GM18508 (cell line): ENCODE data around the gene MAGI2.

Experiments
- ATAC-seq: cut with Tn5 transposase; IDR thresholded peaks from one replicate; pipeline ENCODE4 v1.9.1; 2021; ENCODE audit warnings: moderate number of reproducible peaks; ENCODE audit not compliant: insufficient read depth, unreplicated experiment

Gene MAGI2

DNA sequence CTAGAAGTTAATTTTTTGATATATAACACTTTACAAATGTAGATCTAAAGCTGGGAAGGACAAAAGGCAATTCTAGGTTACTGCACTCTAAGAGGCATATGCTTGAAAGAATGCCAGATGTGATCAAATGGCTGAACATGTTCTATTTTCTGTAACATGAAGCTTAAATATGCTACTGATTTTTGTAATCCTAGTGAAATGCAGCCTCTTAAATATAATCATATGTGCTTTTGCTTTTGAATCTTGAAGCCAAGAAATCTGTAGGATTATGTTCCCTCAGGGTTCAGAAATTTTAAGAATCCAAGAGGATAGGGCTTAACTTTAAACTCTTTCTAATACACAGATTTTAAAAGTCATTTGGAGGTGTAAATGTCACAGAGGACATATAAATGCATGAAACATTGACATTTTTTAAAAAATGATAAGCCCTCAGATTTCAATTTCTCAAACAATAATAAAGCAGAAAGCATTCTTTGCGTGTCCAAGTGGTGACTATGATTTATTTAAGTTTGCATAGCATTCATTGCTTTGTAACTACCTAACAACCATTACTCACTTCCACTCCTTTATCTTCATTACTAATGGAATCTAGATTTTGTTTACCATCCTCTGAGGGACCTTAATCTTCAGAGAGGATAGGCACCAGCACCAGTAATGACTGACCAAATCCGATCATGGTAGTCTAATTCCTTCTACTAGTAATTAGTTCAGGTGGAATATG, 170.4 kb downstream of the MAGI2 start:
- no peak for ATAC-seq

DNA sequence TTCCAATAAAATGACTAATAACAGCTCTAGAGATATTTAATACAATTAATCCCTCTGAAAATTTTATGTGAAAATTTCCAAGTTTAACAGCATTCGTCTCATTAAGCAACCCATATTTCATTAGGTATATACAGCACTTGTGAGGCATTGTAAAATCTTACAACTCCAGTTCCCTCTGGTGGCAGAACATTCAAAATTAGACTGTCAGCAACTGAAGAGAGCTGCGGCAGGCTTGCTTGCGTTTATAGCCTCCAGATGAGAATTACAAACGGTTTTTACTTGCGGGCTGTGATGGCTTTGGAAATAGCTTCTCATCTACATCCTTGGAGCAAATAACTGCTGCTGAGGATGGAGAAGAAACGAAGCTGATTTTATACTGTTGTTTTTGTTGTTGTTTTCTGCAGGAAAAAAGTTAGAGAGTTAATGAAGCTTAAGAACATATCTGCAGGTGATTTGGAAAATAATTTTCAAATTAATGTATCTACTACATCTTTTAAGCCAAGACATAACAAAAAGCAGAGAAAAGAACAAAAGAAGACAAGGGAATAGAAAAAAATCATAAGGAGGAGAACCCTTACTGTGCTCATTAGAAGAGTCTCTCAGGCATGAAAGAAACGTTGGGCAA, 171.3 kb downstream of the MAGI2 start:
- ATAC-seq = no peak

DNA sequence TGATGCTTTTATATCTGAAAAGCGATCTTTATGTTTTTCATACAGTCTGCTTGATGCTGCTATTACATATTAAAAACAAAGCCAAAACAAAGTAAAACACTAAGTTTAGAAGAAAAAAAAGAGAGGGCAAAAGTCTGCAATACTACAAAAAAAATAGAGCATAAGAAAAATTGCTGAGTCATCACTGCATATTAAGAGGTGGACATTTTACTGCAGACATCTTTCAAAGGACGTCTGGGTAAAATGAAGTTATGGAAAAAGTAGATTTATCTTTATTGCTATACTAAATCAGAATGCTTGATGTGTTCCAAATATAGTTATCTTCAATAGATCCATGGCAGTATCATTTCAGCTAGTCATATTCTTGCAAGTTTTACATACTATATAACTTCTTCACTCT, 172.0 kb downstream of the MAGI2 start:
- ATAC-seq = no peak

DNA sequence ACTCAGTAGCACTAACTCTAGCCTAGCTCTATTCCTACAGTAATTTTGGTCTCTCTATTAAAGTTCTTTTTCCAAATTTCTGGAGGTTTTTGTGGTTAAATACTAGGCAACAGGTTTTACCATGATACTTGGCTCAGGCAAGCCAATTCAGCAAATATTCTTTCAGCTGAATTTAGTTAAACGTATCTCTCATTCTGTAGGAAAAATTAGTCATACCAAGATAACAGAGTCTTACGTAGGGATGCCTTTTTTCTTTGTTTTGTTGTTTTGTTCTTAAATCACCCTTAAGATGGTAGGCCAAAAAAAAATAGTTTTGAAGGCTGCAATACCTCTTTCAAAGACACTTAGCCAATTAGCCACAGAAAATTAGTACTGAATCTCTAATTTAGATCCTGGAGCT, 180.5 kb downstream of the MAGI2 start:
- no peak for ATAC-seq

DNA sequence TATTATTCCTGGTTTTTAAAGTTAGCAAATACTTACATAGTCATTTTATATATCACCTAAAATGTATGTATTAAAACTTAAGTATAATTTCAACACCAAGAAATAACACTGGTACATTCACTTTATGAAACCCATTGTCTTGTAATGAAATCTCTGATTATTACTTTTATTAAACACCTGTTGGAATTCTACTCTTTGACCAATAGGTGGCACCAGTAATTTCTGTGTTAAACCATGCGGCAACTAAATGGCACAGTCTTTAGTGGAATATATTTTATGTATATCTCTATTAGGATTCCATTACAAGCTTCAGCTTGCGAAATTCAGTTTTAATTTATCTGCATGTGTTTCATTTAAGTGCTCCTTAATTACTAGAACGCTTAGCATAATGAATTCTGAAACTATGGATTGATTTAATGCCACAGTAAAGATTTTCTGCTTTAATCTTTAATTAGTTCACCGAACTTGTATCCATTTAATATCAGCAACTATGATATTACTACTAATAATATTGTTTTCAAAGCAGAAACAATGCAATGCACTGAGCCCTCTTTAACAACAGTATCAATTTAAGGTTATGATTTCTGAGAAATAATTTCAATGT, 181.3 kb downstream of the MAGI2 start:
- ATAC-seq = peak; percentile 93

DNA sequence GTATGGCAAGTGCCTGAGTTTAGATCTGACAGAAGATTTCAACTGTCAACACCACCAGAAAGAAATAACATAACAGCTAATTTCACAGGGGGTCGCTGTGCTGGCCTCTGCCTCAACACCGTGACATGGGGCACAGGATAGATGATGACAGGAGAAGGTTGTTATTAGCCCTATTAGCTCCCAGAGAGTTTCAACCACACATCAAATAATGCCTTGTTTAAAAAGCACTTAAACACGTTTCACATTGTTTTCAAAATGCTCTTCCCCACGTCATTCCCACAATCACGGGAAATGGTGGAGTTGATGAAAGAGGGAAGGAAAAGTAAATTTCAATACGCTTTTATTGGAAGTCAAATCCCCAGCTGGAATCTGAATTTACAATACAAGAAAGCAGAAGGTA, 184.7 kb downstream of the MAGI2 start:
- ATAC-seq = no peak

DNA sequence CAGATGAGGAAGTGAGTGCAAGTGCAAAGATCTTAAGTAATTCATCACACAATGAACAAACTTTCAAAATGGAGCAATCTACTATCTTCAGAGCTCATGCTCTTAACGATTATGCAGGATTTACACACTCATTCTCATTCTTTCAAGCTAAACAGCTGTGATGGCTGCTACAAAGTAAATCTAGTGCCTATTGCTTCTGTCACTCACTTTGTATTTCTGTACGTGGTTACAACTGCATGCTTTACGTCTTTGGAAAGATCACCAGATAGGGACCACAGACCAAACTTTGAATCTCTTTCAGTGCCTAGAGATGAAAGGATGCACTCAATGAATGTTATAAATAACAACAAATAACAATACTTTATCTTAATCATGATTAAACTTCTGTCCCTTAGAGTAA, 194.6 kb downstream of the MAGI2 start:
- ATAC-seq = no peak

DNA sequence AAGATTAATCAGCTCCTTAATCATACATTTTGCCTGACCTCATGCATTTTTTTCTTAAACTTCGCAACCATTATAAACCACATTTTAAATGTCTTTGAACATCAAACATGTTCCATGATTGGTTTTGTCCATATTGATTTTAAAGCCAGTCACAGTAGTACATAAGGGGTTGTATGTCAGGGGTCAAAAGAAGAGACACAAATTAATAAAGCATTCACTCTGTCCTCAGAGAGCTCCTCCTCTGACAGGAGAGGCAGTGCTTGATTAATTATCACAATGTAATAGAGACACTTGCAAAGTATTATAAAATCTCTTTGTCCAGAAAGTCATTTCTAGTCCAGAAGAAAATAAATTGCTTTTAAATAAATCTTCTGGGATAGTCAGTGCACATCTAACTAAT, 195.5 kb downstream of the MAGI2 start:
- ATAC-seq = no peak

DNA sequence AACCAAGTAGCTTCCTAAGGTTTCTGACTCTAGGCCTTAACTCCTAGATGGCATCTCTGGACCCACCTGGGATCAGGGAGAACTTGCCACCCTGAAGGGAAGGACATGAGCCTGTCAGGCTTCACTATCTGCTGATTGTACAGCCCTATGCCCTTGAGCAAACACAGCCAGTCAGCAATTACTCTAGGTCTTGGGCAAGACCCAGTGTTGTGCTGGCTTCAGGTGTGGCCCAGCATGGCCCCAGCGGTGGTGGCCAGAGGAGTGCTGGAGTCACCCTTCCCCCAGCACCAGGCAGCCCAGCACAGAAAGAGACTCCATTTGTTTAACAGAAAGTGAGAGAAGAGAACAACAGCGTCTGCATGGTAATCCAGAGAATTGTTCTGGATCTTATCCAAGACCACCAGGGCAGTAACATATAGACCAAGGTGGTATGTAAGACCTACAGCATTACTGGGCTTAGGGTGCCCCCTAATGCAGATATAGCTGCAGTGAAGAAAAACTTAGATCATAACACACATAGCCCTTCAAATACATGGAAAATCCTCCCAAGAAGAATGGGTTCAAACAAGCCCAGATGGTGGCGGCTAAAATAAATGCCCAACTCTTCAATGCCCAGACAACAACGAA, 207.7 kb downstream of the MAGI2 start:
- ATAC-seq = no peak

DNA sequence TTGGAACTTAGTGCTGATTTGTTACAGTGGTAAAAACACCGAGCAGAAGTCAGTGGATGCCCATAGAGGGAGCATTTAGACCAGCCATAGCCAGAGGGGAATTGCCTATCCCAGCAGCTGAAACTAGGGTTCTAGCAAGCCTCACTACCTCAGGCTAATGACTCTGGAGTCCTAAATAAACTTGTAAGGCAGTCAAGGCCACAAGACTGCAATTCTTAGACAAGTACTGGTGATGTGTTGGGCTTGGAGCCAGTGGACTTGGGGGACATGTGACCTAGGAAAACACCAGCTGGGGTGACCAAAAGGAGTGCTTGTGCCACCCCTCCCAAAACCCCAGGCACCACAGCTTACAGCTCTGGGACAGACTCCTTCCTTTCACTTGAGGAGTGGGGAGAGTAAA, 209.0 kb downstream of the MAGI2 start:
- ATAC-seq = no peak

DNA sequence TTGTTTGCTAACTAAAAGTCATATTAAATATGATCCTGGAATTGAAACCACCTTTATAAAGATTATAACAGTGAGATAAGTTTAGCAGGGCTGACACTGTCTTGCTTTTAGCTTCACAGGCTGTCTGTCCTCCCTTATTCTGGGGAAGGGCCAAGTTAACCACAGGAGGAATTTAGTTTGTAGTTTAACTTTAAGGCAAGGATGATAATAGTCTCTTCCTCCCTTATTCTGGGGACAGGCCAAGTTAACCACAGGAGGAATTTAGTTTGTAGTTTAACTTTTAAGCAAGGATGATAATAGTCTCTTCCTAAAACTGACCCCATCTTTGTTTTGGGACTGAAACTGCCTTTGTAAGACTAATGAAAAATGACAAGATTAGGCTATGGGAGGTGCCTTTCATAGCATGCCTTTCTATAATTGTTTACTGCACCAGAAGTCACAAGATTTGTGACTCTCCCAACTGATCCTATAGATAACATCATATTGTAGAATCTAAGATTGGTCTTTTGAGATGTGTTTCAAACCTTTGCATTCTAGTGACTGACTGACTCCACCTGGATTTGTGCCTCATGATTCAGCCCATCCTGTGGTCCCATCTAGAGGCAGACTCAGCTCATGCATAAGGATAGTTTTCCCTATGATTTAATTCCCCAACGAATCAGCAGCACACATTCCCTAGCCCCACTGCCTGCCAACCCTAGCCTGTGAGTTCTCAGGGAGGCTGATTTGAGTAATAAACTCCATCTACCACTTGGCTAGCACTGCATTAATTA, 212.0 kb downstream of the MAGI2 start:
- no peak for ATAC-seq

DNA sequence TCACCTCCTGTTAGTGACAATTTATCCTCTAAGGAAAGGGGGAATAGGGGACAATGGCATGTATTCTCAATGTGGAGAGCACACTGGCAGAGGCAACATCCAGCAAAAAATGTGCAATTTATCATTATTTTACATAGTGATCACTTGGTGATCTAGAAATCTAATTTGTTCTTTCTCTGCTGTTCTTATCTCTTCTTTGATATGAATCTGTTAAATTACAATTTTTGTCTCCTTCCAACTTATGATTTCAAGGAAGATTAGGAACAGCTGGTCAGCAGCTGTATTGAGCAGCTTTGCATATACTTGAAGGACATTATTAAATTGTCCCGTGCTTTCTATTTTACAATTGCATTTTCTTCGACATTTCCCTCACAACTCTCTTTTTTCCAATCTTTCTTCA, 213.1 kb downstream of the MAGI2 start:
- ATAC-seq = no peak

DNA sequence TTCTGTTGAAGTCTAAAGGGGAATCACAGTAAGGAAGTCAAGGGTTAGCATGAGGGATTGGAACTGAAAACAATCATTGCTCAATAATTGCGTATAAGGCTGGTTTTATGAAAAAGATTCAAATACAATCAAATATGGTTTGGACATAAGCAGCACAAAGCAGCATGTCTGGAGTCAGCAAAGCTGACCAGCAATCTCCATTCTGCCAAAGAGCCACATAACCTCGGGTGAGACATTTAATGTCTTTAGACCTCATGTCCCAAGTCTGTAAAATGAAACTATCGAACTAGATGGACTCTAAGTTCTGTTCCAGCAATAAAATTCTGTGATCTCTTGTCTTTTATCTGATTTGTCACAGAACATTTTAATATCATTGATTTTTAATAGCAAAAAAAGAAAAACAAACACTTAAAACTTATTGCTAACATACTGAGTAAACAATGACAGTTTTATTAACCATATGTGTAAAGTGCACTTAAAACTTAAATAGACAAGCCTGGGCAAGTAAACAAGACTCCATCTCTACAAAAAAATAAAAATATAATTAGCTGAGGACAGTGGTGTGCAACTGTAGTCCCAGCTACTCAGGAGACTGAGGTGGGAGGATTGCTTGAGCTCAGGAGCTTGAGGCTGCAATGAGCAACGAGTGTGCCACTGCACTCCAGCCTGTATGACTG, 217.0 kb downstream of the MAGI2 start:
- no peak for ATAC-seq

DNA sequence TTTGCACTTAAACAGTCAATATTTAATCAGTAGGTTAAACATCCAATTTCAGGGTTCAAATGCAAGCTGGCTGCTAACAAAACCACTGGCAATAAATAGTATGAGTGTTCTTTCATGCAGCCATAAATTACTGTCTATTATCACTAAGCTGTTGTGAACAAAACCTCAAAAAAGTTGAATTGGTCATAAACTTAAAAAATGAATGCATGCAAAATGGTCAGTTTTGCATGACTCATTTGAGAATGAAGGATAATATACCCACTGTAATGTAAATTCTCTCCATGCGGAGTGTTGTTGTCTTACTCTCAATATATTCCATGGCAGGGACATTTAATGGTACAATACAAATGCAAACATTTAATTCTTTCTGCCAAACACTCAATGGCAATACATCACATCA, 226.4 kb downstream of the MAGI2 start:
- ATAC-seq = no peak

DNA sequence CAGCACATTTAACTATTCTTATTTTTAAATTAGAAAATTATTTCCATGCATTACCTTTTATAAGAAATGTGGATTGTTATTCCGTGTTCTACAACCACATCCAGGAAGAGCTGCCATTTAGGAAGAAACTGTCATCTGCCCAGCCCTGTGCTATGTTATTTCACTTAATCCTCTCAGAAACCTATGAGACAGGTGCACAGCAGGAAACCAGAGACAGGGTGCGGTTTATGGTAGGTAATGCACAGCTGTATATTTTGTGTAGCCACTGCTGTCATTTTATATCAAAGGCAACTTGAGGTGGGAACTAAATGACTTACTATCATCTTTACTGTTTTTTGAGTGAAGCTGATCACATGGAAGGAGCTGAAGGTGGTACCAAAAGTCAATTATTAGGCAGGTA, 232.3 kb downstream of the MAGI2 start:
- no peak for ATAC-seq

DNA sequence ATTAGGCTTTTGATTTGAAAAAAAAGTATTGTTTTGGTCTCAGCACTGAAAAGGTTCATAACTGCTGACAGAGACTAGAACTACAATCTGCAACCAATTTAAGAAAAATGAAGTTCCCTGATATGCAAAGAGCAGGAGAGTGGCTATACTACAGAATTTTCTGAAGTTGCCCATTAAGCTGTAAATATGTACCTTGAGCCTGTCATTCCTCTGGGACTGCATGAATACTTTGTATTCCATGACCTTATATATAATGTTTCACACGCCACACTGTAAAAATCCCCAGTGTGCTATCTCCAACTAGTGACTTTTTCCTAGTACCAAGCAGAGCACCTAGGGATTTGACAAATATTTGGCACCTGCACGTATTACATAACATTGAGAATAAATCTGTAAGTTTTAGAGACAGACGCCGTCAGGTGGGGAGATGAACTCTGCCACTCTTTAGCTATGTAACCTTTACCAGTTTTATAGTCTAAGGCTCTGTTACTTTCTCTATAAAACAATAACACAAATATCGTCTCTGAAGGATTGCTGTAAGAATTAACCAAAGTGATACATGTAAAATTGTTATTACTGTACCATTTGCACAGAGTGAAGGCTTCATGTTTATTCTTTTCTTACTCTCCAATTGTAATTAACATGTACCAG, 235.4 kb downstream of the MAGI2 start:
- ATAC-seq = no peak

DNA sequence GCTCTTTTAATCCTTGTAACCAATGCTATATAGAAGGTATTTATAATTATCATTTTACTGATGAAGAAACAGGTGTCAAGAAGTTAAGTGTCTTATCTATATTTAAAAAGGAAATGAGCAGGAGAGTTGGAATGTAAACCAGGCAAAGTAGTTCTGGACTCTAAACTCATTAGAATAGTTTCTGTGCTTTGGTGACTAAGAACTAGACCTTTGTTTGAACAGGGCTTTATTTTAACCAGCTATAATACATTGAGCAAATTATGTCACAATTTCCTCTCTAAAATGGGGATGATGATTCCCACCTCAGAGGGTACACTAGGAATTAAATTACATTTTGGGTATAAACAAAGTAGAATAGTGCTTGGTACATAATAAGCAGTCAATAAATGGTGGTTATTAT, 236.0 kb downstream of the MAGI2 start:
- ATAC-seq = no peak

DNA sequence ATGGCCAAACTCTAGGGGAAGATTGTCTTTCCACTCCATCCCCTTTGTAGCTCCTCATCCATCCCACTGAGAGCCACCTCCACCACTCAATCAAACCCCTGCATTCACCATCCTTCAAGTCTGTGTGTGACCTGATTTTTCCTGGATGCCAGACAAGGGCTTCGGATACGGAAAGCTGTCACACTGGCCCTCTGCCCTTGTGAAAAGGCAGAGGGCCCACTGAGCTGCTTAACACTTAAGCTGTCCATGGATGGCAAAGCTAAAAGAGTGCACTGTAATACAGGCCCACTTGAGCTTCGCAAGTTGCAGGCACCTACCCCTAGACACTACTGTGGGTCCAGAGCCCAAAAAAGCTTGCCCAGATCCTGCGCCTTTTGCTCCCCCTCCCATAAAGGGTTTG, 237.2 kb downstream of the MAGI2 start:
- ATAC-seq = no peak

DNA sequence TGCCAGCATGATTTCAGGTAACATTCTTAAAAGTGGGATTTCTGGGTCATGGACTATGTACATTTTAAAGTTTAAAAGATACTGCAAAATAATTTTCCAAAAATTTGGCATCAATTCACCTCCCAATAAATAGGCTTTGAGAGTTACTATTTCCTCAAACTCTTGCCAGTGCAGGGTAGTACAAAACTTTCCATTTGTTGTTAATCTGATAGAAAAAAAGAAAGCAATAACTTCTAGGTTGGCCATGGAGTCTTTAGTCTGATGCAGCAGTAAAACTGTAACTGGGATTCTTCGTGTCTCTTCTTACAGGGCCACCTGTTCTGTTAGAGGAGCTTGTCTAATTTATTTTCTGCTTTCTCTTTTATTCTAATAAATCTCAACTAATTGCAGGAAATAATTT, 241.1 kb downstream of the MAGI2 start:
- ATAC-seq = no peak

DNA sequence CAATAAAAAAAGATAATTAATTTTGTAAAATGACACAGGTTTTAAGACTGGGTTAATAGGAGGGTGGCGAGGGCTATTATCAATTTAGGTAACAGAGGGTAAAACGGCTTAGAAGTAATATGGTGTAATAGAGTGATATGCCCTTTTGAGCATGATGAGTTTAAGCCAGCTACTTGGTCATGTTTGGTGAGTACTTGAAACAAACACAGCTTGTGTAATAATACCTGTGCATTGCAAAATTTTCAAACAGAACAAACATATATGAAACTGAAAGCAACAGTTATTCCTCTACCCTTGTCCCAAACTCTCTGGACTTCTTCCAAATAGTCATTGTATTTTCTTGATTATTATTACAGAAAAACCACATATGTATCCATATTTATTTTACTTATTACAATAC, 241.7 kb downstream of the MAGI2 start:
- ATAC-seq = no peak
